G401 (cell line): ENCODE results near the gene ZBTB46. TPM values are rescaled to one million over a fixed set of nuclear protein-coding genes. Genes with fewer than 3 reads are reported as not detected.
"Not testable (repeated sequence)": the region's sequence is repeated elsewhere in the genome, so short reads cannot be mapped to it uniquely, and the experiment has no call there.

Source experiments
- DNase-seq: peaks from one replicate; pipeline ENCODE4 v3.0.0-alpha.2; 2015; ENCODE audit warnings: low spot score
- in situ Hi-C: cut with HindIII; loops from 2 replicates; pipeline ENCODE4 v1.10.0; 2016; ENCODE audit warnings: low sequenced_read_pairs, mixed read lengths
- total RNA-seq: library from RNA; depleted of rRNA; stranded (reverse); fragments of >200 nt; shearing (Covaris generic); gene quantifications from 2 replicates; pipeline ENCODE4 v1.2.3, GENCODE V29; 2014

The ZBTB46 gene
- total RNA-seq, 1 experiment from 2014 or later = 42.5 TPM

DNA sequence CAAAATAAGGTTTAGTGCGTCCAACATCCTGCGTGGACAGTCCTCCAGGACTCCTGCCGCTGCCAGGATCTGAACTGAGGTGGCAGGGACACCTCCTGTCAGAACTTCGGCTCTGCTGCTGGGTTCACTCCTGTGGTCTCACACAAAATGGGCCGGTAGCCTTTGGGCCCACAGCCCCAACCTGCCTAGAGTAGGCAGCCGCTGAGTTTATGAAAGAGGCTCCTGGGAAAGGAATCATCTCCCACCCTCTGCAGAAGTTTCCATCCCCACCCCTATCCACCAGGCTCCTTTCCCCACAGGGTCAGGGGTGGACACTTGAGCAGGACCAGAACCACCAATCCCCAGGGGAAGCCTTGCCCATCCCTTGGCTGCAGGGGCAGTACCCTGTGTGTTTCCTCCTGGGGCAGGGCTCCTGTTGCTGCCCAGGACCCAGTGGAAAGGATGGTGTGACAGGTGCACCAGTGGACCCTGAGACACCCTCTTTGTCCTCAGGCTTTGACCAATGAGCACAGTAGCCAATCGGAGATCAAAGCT, 28.2 kb upstream of the ZBTB46 start:
- in situ Hi-C loops = no loop called here
- no peak for DNase-seq

DNA sequence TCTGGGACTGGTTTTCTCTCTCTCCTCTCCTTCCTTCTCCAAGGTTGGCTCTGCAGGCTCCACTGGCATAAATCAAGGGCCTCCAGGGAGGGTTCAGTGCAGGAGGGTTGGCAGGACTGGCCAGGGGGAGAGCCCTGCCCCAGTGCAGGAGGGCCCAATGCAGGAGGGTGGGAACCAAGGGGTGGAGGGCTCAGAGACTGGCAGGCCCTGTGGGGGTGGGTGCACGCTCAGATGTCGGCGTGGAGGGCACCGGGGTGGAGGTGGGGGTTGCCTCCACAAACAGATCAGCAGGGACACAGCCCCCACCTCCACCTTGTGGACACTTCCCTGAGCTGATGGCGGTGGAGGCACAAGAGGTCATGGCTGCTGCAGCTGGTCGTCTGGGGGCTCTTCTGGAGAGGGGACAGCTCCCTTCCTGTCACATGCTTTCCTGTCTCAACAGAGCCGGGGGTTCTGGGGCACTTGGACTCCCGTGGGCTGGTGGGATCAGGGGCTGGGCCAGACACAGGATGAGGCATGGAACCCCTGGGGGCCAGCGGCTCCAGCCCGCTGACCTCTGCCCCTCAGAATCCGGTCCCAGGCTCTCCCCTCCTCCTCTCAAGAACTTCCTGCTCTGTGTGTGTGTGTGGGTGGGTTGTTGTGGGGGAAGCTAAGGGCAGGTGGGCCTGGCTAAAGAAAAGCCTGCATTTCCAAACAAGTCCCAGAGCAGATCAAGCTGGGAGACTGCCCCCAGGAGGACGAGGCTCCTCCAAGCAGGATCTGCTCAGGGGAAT, 27.5 kb upstream of the ZBTB46 start:
- in situ Hi-C loops = no loop called here
- DNase-seq = peak; percentile 62

DNA sequence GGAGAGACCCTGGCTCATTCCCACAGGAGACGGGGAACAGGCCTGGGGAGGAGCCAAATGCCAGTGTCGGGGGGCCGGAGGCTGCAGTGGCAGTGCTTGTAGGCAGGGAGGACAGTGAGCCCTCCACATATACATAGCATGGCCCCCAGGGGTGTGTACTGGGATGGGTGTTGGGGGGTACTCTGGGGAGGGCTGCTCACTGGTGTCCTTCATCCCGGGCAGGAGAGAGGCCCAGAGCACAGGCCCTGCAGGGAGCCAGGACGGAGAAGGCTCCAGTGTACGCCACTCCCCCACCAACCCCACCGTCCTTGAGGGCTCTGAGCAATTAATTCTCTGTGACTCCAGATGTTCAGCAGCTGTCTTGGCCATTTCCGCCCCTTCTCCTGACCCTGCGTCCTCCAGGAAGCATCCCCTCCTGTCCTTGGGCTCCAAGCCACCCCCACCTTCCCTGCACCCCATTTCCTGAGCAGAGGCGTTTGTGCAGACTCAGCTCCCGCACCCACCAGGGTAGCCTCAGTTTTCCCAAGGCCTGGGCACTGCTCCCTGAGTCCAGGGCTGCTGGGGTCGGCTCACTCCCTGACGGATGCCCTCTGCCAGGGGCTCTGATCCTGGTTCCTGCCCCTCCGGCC, 26.8 kb upstream of the ZBTB46 start:
- DNase-seq = no peak
- in situ Hi-C loops = no loop called here

DNA sequence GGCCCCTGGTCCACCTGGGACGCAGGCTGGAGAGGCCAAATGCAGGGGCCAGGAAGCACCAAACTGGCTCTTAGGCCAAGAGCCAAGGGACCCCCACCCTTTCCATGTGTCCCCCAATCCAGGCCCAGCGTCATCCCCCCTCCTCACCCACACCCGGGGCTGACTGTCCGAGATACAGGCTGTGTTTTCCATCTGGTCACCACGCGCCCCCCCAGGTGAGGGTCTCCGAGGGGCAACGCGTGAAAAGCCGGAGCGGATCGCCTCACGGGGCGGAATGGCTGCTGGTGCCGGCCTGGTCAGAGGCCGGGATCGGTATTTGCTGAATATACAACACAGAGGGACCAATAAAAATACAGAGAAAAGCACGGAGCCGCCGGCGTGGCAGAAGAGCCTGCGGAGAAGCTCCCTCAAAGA, 25.0 kb upstream of the ZBTB46 start:
- DNase-seq = no peak
- in situ Hi-C loops = no loop called here

DNA sequence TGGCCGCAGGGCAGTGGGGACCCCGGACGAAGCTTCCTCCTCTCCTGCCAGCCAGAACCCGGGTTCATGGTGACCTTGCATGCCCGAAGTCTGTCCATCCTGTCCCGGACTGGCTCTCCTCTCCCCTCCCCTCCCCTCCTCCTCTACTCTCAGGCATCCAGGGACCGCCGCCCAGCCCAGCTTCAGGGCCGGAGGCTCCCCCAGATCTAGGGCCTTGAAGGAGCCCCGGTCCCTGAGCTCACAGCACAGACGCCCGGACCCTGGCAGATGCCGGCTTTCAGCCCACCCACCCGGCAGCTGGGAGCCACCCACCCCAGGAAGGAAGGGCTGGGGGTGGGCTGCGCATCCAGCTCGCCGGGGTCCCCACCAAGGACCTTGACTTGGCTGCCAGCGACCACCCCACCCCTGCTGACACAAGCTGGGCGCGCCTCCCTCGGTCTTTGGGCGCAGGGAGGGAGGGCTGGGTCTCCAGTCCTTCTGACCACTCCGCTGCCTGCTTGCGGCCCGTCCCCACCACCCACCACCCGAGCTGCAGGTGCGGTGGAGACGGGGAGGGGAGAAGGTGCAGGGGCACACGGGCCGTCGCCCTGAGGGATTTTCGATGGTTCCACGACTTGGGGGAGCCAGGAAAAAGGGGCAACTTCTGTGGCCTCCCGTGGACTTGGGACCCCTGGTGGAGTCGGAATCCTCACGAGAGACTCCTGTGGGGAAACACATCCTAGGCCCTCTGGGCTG, 24.5 kb upstream of the ZBTB46 start:
- no peak for DNase-seq
- in situ Hi-C loops = no loop called here

DNA sequence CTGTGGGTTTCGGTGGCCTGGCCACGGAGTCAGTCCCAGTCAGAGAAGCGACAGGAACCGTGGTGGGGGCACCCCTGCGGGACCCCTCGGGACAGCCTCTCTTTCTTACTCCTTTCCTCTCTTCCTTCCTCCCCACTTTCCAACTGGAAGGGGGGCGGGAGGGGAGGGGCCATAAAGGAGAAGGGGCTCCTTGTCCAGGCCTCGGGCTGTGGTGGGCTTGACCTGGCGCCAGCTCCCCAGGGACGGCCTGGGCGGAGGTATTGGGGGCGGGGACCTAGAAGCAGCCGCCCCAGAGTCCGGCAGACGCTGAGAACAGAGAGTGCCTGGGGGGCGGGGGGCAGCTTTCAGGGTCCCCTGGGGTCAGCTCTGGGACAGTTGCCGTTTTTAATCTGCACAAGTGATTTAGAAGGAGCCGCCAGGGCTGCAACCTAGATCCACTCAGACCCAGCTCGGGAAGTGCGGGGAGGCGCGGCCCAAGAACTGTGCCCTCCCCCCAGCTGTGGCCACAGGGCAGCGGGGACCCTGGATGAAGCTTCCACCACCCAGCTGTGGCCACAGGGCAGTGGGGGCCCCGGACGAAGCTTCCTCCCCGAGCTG, 23.8 kb upstream of the ZBTB46 start:
- in situ Hi-C loops = no loop called here
- DNase-seq = peak; percentile 41

DNA sequence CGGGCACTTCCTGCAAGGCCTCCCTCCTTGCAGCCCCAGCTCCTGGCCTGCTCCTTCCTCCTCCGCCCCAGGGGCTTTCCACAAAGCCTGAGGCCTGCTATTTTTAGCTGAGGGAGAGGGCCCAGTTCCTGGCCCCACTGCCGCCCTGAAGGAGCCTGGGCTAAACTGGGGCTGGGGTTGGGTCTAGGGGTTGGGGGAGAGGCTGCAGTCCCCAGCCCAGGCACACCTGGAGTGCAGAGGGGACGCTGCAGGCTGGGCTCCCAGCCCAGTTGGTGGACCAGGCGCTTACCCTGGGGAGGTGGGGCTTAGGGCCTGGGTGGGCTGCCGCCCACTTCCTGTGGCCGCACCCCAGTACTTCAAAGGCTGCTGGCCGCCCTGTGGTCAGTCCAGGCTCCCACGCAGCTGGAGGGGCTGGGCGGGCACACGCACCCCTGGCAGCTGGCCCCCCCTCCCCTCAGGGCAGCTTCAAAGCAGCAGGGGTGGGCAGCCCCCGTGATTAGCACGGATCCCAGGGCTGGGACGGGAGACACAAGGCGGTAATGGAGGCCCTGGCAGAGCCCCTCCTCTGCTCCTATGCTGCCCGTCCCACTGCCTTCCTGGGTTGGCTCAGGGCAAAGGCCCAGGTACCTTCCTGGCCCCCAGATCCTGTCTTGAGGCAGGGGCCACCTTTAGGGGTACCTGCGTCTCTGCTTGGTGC, 23.2 kb upstream of the ZBTB46 start:
- DNase-seq = no peak
- in situ Hi-C loops = no loop called here

DNA sequence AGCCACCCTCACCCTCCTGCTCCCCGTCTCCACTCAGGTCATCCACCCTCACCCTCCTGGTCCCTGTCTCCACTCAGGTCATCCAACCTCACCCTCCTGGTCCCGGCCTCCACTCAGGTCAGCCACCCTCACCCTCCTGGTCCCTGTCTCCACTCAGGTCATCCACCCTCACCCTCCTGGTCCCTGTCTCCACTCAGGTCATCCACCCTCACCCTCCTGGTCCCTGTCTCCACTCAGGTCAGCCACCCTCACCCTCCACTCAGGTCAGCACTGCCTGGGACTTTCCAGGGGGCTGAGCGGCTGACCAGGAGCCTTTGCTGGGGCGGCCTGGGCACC, 22.6 kb upstream of the ZBTB46 start:
- in situ Hi-C loops, DNase-seq: not testable (repeated sequence)

DNA sequence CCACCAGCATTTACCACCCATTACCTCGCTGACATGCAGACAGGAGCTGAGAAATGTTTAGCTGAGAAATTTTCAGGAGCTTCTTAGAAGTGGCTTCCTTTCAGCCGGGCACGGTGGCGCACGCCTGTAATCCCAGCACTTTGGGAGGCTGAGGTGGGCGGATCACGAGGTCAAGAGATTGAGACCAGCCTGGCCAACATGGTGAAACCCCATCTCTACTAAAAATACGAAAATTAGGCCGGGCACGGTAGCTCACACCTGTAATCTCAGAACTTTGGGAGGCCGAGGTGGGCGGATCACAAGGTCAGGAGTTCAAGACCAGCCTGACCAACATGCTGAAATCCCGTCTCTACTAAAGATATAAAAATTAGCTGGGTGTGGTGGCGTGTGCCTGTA, 20.5 kb upstream of the ZBTB46 start:
- DNase-seq, in situ Hi-C loops: not testable (repeated sequence)

DNA sequence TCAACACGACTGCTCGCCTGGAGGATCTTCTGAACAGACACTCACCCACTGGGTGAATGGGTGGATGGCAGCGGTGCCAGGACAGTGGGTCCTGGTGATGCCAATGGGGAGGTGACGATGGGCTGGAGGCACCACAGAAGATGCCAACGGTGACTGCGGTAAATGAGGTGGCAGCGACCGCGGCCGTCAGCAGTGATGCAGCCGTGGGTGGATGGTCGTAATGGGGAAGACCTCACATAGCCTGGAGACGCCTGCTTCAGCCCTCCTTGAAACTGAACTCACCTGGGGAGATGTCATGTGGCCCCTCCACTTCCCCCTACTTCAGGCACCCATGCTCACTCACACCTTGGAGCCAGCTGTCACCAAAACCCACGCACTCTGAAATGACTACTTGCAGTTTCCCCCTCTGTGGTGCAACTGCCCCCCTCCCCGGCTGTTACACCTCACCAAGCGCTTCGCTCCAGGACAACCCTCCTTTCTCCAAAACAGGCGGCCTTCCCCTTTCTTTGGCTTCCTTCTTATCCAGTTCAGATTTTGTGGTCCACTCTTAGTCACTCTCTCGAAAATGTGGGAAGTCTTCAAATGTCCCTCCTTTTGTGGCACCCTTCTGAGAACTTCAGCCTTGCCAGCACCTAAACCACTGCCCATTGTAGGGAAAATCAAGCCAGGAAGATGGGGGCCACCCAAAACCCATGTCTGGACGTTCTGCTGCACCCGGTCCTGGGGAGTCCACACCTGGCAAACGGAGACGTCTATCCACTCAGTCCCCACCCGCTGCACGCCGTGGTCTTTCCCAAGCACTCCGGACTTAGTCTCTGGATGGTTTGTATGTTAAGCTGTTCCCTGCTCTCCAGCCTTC, 19.9 kb upstream of the ZBTB46 start:
- in situ Hi-C loops = no loop called here
- DNase-seq = no peak

DNA sequence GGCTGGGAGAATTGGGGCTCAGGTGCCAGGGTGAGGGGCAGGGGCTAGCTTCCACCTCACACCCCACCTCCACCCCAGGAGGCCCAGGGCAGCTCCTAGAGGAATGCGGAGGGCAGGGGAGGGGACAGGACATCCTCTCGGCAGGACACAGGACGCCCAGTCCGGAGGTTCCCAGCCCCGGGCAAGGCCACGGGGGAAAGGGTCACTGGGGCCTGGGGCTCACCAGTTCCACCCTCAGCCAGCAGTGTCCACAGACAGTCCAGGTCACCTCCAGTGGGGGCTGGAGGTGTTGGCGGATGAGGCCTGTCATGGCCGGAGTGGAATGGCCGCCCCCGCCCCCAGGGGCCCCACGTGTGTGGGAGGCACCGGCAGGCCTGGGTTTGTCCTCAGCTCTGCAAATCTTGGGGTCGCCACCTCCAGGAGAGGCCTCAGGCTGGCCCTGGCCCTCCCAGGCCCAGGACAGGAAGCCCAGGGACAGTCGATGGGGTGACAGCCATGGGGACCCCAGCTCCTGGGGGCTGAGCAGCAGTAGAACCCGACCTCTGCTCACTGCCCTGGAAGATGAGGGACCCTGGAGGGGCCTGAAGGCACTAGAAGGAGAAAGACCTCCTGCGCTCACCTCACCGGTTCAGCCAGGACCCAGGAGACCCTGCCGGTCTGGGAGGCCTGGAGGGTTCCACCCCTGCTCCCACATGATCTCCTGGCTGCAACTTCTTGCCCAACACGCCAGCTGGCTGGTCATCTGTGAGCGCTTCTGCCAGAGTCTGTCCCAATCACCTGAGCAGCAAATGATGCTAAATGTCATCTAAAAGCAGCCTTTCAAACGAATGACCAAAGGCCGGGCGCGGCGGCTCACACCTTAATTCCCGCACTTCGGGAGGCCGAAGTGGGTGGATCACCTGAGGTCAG, 17.2 kb upstream of the ZBTB46 start:
- in situ Hi-C loops = no loop called here
- DNase-seq = peak; percentile 95

DNA sequence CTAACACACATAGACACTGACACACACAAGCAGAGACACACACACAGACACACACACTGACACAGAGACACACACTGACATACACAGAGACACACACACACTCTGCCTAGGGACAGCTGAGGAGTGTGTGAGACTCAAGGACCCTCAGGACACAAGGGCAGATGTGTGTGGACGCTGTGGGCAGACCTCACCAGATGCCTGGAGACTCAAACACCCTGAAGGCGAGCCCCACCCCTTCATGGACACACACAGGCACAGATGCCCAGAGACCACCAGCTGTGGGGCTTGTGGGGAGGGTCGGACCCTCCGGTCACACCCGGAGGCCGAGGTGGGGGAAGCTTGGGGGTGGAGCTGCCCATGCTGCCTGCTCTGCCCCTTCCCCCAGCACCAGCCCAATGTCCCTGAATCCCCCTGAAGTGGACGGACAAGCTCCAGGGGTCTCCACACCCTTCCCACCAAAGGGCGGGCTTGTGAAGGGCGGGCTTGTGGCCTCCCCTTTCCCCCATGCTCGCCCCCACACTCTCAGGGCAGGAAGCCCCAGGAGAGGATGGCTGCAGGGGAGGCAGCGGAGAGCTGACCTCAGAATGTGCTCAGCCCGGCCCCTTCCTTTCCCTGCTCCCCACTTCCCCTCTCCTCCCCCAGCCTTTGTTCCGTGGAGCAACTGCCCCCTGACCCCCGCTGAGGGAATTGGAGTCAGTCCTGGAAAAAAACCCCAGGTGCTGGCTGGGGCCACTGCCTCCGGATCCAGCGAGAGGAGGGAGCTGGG, 16.4 kb upstream of the ZBTB46 start:
- in situ Hi-C loops = no loop called here
- DNase-seq = peak; percentile 74

DNA sequence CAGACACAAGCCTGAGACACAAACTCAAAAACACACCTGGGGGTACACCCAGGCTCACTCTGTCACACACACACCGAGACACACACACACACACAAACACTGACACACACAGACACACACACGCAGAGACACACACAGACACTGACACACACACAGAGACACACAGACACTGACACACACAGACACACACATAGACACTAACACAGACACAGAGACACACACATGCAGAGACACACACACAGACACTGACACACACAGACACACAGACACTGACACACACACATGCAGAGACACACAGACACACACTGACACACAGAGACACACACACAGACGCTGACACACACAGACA, 15.8 kb upstream of the ZBTB46 start:
- in situ Hi-C loops = no loop called here

DNA sequence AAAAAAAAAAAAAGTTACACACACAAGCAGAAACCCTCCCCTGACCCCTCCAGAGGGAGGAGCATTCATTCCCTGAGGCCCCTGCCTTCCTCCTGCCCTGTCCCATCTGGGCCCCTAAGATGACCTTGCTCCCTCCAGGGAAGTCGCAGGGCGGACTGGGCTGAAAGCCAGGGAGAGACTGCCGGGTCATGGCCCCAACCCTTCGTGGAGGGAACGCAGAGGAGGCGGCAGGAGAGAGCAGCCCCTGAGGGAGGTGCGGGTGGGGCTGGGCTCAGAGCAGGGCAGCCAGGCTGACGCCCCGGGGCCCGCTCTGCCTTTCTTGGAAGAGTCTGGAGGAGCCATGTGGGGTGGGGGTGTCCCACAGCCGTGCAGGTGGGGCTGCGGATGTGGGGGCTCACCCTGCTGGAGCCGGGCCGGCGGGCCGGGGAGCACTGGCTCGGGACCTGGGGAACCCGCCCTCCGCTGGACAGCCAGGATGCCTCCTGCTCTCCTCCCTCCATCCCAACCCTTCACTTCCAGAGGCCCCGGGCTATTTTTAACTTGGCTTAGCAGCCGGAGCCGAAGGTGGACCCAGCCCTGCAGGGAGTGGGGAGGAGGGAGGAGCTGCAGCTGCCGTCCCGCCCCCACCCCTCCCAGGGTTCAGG, 15.2 kb upstream of the ZBTB46 start:
- in situ Hi-C loops = no loop called here
- DNase-seq = peak; percentile 90

More for the DNA sequence above, 15.8 kb upstream of the ZBTB46 start:
- no peak for DNase-seq

DNA sequence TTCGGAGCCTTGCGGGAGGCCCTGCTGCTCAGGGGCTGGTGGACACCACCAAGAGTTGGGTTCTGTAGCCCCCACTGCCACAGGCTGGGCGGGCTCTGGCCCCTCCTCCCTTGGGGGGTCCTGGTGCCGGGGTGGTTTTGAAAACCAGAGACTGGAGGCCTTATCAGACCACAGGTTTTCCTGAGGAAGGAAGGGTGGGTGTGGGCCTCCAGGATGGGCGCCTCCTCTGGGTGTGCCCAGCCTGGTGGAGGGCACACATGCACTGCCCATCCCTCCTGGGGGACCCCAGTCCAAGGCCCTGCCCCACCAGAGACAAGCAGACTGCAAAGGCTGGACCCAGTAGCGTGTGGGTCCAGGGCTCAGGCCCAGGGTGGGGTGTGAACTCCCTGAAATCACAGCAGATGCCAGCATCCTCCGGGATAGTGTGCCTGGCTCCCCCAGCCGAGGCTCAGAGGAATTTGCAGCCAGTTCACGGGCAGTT, 13.5 kb upstream of the ZBTB46 start:
- in situ Hi-C loops = no loop called here
- peak; percentile 57 for DNase-seq

DNA sequence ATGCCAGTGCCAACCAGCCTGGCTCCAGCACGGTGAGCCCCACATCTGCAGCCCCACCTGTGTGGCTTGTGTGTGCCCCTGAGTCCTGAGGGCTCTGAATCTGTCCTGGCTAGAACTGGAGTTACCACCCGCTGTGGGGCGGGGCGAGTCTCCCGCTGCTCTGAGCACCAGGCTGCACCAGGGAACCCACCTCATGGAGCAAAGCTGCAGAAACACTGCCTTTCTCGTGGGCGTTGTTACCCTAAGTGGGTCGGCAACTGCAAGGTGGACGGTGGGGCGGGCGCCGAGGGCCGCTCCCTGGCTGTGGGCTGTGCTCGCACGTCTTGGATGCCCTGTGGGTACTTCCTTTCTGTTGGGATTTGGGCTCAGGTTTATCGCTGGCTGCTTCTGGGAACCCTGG, 12.7 kb upstream of the ZBTB46 start:
- DNase-seq = no peak
- in situ Hi-C loops = no loop called here
